ENCODE results near the gene GPSM3.

The GPSM3 gene

GRCh38 chr6:32173051-32173727, 19.3 kb downstream of the GPSM3 start:
- no peak for DNase-seq (ENCODE audit: low spot score)

- DNase-seq (ENCODE audit: low spot score), result no peak
These were observed 21.2 kb downstream of the GPSM3 start for GRCh38 chr6:32171234-32171633.

- no peak for DNase-seq (ENCODE audit: low spot score)
These were observed 22.1 kb downstream of the GPSM3 start for GRCh38 chr6:32170294-32170693.

- no peak for DNase-seq (ENCODE audit: low spot score)
These were observed 23.4 kb downstream of the GPSM3 start for GRCh38 chr6:32168807-32169591.

- no peak for DNase-seq (ENCODE audit: low spot score)
These were observed 24.1 kb downstream of the GPSM3 start for GRCh38 chr6:32168350-32168749.

GRCh38 chr6:32167761-32168262, 24.6 kb downstream of the GPSM3 start:
- no peak for DNase-seq (ENCODE audit: low spot score)

- no peak for DNase-seq (ENCODE audit: low spot score)
These were observed 25.2 kb downstream of the GPSM3 start for GRCh38 chr6:32167154-32167760.

GRCh38 chr6:32166411-32167061, 25.9 kb downstream of the GPSM3 start:
- DNase-seq (ENCODE audit: low spot score), result no peak

GRCh38 chr6:32164295-32164694, 28.1 kb downstream of the GPSM3 start, which contains the start of gene EGFL8:
EGFL8 (plus strand) TSS chr6:32164595; CDS start chr6:32166166, 1,571 bp downstream.
- DNase-seq (ENCODE audit: low spot score), result no peak

- no peak for DNase-seq (ENCODE audit: low spot score)
These were observed 28.7 kb downstream of the GPSM3 start for GRCh38 chr6:32163559-32164258.

- DNase-seq (ENCODE audit: low spot score), result no peak
These were observed 34.4 kb downstream of the GPSM3 start for GRCh38 chr6:32158052-32158451.

GRCh38 chr6:32156891-32157290, 35.6 kb downstream of the GPSM3 start:
- DNase-seq (ENCODE audit: low spot score), result no peak

- DNase-seq (ENCODE audit: low spot score), result peak; percentile 69
These were observed 37.8 kb downstream of the GPSM3 start for GRCh38 chr6:32154514-32155161.

GRCh38 chr6:32153564-32154513, 38.6 kb downstream of the GPSM3 start, which contains the start of gene PPT2:
PPT2 (plus strand) TSS chr6:32154141; CDS start chr6:32154595, 454 bp downstream.
- peak; percentile 57 for DNase-seq (ENCODE audit: low spot score)

GRCh38 chr6:32152769-32153563, 39.5 kb downstream of the GPSM3 start:
- DNase-seq (ENCODE audit: low spot score), result no peak

- DNase-seq (ENCODE audit: low spot score), result no peak
These were observed 40.3 kb downstream of the GPSM3 start, which contains the start of gene PRRT1 for GRCh38 chr6:32151863-32152768. PRRT1 (minus strand) TSS chr6:32151939; CDS start chr6:32151827, 112 bp downstream.

GRCh38 chr6:32151181-32151862, 41.1 kb downstream of the GPSM3 start:
- no peak for DNase-seq (ENCODE audit: low spot score)
